ENCODE measurements around the gene TBX6.
"Not testable (repeated sequence)": the region's sequence is repeated elsewhere in the genome, so short reads cannot be mapped to it uniquely, and the experiment has no call there.

Gene TBX6, protein sequence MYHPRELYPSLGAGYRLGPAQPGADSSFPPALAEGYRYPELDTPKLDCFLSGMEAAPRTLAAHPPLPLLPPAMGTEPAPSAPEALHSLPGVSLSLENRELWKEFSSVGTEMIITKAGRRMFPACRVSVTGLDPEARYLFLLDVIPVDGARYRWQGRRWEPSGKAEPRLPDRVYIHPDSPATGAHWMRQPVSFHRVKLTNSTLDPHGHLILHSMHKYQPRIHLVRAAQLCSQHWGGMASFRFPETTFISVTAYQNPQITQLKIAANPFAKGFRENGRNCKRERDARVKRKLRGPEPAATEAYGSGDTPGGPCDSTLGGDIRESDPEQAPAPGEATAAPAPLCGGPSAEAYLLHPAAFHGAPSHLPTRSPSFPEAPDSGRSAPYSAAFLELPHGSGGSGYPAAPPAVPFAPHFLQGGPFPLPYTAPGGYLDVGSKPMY

DNA sequence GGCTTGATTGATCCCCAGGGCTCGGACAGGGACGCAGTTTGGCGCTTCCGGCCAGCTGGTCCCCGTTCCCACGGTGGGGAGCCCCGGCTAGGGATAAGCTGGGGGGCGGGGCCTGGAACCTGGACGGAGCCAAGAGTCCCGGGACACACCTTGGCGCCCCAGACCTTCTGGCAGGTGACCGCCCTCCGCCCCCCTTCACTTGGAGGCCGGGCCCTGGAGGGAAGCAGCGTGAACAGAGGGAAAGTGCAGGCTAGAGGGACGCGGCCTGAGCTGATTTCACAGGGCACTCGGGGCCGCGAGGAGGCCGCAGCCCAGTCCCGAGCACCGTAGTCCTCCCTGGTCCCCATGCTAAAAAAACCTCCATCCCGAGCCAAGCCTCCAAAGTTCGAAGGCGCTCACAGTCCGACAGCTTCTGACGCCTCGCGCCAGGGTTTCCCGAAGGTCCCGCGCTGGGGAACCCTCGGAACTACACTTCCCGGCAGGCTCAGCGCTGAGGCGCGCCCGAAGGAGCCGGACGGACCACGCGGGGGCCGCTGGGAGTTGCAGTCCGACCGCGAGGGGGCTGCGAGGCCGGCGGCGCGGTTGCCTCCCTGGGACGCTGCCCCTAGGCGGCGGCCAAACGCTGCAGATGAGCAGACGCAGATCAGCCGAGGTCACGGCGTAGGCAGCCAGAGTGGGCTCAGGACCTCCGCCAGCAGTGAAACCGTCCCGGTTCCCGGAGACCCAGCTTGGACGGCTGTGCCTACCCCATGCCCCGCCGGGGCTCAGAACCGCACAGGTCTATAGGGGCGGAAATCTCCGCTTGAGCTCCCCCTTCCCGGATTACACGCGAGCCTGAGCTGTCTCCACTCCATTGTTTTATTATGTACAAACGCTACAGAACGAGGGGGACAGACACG is at the start of gene TBX6:
TBX6 (minus strand) TSS at position 451 of the 899 bp plus-strand sequence. CDS start 731 bp downstream, outside the sequence.
- in situ Hi-C loops (cut with MboI; ENCODE audit: low sequenced_read_pairs): no loop called here

DNA sequence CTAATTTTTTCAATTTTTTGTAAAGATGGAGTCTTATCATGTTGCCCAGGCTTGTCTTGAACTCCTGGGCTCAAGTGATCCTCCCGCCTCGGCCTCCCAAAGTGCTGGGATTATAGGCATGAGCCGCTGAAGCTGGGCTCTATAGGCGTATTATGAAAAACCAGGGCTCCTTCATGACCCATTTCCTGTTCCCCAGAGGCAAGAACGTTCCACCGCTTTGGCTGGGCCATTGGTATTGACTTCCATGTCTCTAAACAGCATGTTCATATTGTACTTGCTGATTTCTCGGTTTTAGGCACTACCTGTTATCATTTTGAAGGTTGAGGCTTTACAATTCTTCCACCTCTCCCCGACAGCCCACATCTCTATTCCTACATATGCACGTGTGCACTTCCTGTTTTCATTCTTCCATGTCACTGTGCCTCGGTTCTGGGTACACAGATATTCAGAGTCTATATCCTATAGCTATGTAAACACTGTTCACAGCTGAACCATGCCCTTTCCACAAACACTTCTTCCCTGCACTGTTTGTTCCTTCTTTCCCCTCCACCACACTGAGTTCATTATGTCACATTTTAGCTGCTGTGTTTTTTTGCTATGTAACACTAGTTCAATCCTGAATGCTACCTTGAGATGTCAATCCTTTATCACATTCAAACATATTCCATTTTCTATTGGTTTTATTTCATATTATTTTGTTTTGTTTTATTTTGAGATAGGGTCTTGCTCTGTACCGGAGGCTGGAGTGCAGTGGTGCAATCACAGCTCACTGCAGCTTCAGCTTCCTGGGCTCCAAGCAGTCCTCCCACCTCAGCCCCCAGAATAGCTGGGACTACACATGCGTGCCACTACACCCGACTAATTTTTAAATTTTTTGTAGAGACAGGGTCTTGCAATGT is 48.1 kb upstream of the TBX6 start:
- in situ Hi-C loops (cut with MboI; ENCODE audit: low sequenced_read_pairs): no loop called here

DNA sequence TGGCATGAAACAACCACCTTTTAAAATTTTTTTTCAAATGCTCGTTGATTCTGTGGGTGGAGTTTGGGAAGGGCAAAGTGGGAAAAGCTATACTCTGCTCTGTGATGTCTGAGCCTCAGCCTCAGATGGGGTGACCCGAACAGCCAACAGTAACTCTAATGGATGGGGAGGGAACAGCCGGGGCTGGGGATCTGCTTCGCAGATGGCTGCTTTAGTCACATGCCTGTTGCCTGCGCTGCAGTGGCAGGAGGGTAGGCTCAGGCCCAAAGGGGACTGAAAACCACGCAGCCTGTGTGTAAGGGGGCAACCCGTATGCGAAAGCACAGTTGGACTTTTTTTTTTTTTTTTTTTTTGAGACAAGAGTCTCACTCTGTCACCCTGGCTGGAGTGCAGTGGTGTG is 46.2 kb upstream of the TBX6 start:
- in situ Hi-C loops (cut with MboI; ENCODE audit: low sequenced_read_pairs): no loop called here

DNA sequence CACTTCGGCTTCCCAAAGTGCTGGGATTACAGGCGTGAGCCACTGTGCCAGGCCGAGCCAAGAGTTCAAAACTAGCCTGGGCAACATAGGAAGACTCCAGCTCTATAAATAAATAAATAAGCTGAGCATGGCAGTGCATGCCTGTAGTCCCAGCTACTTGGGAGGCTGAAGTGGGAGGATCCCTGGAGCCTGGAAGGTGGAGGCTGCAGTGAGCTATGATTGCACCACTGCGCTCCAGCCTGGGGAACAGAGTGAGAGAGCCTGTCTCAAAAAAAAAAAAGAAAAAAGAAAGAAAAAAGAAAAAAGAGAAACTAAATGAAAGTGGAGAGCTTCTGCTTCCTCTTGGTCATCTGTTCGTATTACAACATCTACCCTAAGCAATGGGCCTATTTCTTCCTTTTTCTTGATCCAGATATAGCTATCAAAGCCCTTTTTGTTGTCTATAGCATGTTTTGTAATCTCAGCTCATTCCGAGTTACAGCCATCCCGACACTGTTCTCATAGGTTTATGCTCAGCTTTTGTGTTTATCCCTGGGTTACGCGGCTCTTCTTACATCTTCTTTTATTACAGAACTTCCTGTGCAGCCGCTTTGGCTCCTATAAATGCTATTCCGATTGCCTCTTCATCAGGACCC is 45.4 kb upstream of the TBX6 start:
- in situ Hi-C loops (cut with MboI; ENCODE audit: low sequenced_read_pairs): no loop called here

DNA sequence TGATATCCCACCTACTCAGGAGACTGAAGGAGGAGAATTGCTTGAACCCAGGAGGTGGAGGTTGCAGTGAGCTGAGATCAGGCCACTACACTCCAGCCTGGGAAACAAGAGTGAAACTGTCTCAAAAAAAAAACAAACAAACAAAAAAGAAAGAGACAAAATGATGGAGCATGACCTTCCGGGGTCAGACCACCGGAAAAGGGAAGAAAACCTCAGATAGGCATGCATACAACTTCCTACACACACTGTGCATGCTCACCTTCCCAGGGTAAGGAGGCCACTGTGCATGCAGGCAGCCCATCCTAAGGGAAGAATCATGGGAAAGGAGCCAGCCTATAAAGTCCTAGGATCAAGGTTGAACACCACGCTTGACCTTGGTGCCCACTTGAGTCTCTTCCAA is 40.9 kb upstream of the TBX6 start:
- in situ Hi-C loops (cut with MboI; ENCODE audit: low sequenced_read_pairs): no loop called here

DNA sequence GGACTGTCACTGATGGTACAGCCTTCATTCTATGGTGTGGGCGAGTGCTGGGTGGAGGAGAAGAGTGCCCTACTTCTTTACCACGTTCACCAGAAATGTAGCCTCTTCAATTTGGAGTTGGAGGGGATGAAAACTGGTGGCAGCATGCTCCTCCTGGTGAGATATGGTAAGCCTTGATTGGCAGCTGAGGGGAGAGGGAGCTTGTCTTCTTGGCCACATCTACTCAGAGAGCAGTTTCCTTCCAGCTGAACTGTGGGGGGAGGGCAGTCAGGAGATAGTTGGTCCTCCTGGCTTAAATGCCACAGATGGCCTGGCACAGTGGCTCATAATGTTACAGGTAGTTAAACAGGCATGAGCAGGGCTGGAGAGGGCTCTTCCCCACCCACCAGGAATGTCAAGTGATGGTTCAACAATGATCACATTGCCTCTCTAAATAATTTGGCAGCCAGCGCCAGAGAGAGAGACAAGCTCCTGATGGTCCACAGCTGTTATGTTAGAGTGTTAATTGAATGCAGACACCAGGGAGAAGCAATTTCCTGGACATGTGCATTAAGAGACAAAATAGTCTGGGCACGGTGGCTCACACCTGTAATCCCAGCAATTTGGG is 40.2 kb upstream of the TBX6 start:
- in situ Hi-C loops (cut with MboI; ENCODE audit: low sequenced_read_pairs): no loop called here

DNA sequence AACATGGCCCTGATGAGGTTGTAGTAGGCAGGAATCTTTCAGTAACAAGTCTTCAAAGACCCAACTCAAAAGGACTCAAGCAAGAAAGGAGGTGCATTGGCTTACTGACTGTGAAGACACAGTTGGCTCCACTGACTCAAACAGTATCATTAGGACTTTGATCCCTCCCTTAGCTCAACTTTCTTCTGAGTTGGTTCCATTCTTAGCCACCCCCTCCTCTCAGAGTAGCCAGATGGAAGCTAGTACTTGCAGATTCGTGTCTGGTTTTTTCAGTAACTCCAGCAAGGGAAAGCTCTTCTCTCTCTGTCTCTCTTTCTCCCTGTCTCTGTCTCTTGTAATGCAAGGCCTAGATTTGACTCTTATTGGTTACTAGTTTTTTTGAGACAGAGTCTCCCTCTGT is 36.3 kb upstream of the TBX6 start:
- in situ Hi-C loops (cut with MboI; ENCODE audit: low sequenced_read_pairs): no loop called here

DNA sequence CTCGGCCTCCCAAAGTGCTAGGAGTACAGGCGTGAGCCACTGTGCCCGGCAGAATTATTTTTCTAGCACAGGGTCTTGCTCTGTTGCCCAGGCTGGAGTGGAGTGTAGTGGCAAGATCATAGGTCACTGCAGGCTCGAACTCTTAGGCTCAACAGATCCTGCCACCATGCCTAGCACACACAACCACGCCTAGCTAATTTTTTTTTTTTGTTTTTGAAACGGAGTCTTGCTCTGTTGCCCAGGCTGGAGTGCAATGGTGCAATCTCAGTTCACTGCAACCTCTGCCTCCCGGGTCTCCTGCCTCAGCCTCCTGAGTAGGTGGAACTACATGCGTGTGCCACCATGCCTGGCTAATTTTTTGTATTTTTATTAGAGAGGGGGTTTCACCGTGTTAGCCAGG is 34.0 kb upstream of the TBX6 start:
- in situ Hi-C loops (cut with MboI; ENCODE audit: low sequenced_read_pairs): not testable (repeated sequence)

DNA sequence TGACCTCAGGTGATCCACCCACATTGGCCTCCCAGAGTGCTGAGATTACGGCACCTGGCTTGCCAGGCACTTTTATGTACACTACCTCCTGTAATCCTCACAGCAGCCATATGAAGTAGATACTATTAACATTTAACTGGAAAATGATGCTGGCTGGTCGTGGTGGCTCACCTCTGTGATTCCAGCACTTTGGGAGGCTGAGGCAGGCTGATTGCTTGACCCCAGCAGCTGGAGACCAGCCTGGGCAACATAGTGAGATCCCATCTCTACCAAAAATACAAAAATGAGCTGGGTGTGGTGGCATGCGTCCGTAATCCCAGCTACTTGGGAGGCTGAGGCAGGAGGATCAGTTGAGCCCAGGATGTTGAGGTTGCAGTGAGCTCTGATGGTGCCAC is 33.3 kb upstream of the TBX6 start:
- in situ Hi-C loops (cut with MboI; ENCODE audit: low sequenced_read_pairs): loop anchor here (25.0 kb wide), 1 partner anchor 287 kb away; the partner anchor contains the start of gene ZNF771

DNA sequence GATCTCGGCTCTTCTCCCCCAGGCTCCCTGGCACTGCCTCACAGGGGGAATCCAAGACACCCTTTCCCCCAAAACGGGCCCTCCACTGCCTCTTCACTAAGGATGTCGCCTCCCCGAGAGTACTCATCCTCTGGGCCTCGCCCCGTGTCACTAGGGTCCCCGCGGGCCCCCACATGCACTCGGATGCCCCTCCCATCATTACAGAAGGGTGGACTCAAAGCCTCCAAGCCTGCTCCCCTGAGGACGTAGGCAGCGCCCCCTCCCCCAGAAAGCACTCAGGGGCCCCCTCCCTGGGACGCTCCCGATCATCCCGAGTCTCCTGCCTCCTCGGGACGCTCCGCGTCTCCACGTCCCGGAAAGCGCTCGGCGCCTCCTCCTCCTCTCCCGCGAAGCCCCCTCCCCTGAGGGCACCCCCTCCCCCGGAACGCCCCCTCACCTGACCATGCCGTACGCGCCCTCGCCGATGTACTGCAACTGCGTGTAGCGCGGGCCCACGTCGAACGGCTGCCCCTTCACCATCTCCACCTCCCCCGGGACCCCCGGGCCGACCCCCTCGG is 31.0 kb upstream of the TBX6 start:
- in situ Hi-C loops (cut with MboI; ENCODE audit: low sequenced_read_pairs): loop anchor here (25.0 kb wide), 1 partner anchor 290 kb away; the partner anchor contains the start of gene ZNF771

DNA sequence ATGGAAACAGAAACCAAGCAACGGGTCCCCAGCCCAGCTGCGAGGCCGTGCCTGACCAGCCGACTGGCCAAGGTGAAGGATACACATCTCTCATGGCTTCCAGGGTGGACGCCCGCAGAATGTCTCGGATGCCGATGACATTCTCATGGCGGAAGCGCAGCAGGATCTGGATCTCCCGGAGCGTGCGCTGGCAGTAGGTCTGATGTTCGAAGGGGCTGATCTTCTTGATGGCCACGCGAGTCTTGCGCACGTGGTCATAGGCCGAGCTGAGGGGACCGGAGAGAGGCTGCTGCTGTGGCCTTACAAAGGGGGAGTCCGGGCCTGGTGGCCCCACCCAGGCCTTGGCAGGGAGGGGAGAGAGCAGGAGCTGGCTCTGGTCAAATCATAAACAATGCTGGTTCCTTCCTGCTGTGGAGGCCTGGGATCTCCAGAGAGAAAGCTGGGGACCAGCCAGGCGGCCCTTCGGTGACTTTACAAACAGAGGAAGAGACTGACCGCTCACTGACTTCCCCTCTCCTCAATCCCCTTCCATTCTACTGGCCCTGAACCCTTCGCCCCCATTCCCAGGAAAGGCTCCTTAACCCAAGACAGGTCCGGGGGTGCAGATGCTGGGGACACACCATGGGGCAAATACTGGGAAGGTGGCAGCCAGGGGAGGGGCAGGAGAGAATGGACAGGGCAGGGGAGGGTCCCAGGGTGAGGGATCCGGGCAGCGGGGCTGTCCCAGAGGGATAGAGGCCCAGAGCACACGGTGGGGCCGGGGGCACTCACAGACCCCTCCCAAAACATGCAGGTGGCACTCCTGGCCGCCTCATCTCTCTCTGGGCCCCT is 30.2 kb upstream of the TBX6 start:
- in situ Hi-C loops (cut with MboI; ENCODE audit: low sequenced_read_pairs): loop anchor here (25.0 kb wide), 1 partner anchor 290 kb away; the partner anchor contains the start of gene ZNF771

DNA sequence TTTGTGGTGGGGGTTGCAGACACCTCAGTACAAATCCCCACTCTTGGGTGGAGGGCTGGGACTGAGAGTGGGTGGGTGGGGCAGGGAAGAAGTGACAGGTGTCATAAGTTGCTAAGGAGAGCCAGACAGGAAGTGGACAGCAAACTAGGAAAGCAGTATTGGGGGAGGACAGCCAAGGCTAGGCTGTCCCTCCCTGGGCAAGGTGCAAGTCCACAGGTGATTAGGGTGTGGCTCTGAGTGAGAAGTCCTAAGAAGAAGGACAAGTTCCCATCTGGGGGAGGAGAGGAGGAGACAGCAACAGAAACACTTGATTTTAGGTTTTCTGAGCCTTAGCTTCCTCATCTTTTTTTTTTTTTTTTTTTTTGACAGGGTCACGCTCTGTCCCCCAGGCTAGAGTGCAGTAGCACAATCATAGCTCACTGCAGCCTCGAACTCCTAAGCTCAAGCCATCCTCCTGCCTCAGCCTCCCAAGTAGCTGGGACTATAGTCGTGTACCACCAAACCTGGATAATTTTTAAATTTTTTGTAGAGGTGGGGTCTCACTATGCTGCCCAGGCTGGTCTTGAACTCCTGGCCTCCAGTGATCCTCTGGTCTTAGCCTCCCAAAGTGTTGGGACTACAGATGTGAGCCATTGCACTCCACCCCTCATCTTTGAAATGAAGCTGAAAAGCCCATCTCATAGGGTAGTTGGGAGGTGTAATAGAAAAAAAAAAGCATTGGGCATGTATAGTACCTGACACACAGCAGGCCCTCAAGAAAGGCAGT is 28.8 kb upstream of the TBX6 start:
- in situ Hi-C loops (cut with MboI; ENCODE audit: low sequenced_read_pairs): loop anchor here (25.0 kb wide), 1 partner anchor 292 kb away; the partner anchor contains the start of gene ZNF771

DNA sequence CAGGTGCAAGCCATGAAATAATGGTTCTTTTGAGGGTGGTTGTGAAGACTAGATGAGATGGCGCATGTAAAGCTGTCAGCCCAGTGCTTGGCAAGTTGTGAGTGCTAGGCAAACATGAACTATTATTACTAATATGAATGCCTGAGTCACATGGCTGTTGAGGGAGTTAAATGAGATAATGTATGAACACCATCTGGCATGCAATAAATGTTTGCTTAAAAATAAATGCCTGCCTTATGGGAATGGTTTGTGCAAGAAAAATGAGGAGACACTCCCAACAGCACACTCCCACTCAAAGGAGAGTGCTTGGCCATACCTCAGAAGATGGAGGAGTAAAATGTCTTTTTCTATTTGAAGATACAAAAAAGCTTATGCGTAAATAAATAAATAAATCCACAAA is 27.7 kb upstream of the TBX6 start:
- in situ Hi-C loops (cut with MboI; ENCODE audit: low sequenced_read_pairs): loop anchor here (25.0 kb wide), 1 partner anchor 293 kb away; the partner anchor contains the start of gene ZNF771

DNA sequence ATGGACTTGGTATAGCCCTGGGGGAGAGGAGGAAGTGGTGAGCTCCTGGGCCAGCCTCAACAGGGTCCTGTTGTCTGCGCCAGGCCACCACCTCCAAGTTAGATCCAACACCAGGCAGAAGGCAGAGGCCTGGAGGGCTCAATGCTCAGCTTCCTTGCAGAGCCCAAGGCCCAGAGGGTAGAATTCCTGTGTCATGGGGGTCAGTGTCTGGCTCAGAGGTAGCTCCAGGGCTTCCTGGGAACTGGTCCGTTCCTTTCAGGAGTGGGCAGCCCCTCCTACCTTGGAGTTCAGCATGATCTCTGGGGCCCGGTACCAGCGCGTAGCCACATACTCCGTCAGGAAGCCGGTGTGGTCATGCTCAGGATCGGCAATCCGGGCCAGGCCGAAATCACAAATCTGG is 26.0 kb upstream of the TBX6 start:
- in situ Hi-C loops (cut with MboI; ENCODE audit: low sequenced_read_pairs): loop anchor here (25.0 kb wide), 1 partner anchor 295 kb away; the partner anchor contains the start of gene ZNF771

DNA sequence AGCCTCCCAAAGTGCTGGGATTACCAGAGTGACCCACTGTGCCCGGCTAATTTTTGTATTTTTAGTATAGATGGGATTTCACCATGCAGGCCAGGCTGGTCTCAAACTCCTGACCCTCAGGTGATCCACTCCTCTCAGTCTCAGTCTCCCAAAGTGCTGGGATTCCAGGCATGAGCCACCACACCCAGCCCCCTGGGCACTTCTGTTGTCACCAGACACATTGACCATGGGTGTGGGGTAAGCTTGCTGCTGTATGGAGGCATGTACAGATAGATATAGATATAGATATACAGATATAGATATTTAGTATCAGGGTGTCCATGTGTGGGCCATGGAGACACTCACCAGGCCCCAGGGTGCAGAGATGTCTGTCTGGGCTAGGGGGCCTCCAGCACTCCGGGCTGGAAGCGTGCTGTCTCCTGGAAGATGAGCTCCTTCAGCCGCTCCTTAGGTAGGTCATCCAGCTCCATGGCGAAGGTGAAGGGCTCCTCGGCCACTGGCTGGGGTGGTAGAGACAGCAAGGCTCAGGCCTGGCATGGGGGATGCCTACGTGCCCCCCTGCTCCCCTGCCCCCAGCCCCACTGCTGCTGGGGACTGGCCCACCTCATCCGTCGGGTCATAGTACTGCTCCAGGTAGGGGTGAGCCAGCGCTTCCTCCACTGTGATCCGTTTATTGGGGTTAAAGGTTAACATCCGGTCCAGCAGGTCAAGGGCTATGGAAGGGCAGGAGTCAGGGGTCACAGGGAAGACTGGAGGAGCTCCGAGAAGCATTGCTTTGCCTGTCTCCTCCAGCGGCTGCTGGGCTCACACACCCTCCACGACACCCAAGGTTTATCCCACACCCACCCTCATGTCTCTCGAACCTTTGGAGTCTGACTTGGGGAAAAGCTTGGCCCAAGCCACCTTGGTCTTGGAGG is 24.8 kb upstream of the TBX6 start:
- in situ Hi-C loops (cut with MboI; ENCODE audit: low sequenced_read_pairs): loop anchor here (25.0 kb wide), 1 partner anchor 296 kb away; the partner anchor contains the start of gene ZNF771

DNA sequence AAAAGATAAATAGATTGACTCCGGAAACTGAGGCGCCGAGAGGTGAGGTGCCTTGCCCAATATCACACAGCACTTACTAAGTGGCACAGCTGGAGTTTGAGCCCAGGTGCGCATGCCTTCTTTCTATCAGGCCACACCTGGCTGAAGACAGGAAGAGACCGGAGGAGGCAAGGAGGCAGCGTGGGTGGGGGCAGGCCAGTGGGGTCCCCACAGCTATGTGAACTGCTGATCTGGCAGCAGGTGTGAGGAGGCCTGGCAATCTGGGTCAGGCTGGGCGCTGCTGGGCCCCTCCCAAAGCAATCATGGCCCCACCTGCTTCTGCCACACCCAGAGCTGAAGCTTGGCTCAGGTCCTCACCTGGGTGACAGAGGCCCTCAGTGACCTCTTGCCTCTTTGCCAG is 23.5 kb upstream of the TBX6 start:
- in situ Hi-C loops (cut with MboI; ENCODE audit: low sequenced_read_pairs): loop anchor here (25.0 kb wide), 1 partner anchor 297 kb away; the partner anchor contains the start of gene ZNF771
